Fibroblast of the conjunctiva (primary cell): ENCODE data around the gene POLR3E.
"Not testable (repeated sequence)": the region's sequence is repeated elsewhere in the genome, so short reads cannot be mapped to it uniquely, and the experiment has no call there.

Source experiments
- DNase-seq: peaks from one replicate; pipeline ENCODE4 v3.0.0-alpha.2; 2010; ENCODE audit warnings: low read depth

POLR3E gene

DNA sequence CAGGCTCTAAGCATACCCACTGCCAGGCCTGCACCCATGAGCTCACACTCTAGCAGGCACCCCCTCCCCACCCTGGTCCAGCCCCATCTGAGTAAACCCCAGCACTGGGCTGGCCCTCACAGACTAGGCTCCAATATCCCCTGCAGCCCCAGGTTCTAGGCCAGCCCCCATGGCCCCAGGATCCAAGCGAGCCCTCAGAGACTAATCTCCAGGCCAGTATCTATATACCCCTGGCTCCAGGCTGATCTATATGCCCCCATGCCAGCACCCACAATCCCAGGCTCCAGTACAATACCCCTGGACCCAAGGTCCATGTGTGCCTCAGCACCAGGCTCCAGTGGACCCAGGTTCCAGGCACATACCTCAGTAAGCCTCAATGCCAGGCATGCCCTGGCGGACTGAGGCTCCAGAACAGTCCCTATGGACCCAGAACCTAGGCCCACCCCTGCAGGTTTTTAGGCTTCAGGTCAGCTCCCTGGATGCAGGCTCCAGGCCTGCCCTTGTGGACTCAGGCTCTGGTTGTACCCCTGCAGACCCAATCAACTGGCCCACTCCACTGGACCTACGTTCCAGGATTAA lies 38.5 kb downstream of the POLR3E start:
- DNase-seq, result no peak

DNA sequence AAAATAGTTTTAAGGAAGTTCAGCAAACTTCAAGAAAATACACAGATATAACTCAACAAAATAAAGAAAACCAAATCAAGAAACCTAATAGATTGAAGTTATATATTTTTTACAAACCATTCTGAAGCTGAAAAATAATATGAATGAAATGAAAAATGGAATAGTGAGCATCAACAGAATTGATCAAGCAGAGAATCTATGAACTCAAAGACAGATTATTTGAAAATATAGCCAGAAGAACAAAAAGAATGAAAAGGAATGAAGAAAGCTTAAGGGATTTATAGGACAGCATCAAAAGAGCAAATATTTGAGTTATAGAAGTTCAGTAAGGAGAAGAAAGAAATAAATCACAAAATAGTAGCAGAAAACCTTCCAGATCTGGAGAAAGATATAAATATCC lies 39.4 kb downstream of the POLR3E start:
- DNase-seq, result no peak

DNA sequence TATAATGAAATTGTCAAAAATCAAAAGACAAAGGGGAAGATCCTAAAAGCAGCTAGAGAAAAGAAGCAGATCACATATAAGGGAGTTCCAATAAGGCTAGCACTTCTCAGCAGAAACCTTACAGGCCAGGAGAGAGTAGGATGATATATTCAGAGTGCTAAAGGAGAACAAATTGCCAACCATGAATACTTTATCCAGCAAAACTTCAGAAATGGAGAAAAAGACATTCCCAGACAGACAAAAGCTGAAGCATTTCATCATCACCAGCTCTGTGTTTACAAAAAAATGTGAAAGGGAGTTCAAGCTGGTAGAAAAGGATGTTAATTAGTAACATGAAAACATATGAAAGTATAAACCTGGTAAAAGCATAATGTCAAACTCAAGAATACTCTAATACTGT lies 39.8 kb downstream of the POLR3E start:
- no peak for DNase-seq

DNA sequence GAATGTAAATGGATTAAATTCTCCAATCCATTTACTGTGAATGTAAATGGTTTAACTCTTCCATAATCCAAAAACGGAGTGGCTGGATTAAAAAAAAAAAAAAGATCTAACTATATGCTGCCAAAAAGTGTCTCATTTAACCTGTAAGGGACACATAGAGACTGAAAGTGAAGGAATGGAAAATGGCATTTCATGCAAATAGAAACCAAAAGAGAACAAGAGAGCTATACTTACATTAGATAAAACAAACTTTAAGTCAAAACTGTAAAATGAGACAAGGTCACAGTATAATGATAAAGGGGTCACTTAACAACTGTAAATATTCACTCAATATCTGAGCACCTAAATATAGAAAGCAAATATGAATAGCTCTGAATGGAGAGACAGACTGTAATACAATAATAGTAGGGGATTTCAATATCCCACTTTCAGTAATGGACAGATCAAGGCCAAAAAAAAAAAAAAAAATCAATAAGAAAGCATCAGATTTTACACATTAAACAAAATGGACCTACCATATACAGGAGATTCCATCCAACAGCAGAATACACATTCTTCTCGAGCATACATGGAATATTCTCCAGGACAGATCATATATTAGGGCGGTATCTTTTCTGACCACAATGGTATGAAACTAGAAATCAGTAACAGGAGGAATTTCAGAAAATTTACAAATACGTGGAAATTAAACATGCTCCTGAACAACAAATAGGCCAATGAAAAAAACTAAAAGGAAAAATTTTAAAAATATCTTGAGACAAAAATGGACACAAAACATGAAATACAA lies 40.8 kb downstream of the POLR3E start:
- no peak for DNase-seq

DNA sequence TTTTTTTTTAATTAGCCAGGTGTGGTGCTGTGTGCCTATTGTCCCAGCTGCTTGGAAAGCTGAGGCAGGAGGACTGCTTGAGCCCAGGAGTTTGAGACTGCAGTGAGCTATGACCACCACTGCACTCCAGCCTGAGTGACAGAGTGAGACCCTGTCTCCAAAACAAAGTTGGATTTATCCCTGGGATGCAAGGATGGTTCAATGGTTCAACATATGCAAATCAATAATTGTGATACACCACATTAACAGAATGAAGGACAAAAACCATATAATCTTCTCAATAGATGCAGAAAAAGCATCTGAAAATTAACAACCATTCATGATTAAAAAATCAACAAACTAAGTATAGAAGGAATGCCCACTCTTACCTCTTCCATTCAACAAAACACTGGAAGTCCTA lies 43.7 kb downstream of the POLR3E start:
- DNase-seq, result no peak

DNA sequence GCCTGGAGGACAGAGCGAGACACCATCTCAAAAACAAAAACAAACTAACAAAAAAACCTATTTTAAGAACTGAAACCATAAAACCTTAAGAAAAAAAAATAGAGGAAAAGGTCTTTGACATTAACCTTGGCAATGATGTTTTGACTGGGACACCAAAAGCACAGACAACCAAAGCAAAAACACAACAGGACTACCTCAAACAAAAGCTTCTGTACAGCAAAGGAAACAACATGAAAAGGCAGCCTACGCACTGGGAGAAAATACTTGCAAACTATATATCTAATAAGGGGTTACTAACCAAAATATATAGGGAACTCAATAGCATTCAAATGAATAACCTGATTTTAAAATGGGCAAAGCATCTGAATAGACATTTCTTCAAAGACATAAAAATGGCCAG lies 44.9 kb downstream of the POLR3E start:
- DNase-seq, result no peak

DNA sequence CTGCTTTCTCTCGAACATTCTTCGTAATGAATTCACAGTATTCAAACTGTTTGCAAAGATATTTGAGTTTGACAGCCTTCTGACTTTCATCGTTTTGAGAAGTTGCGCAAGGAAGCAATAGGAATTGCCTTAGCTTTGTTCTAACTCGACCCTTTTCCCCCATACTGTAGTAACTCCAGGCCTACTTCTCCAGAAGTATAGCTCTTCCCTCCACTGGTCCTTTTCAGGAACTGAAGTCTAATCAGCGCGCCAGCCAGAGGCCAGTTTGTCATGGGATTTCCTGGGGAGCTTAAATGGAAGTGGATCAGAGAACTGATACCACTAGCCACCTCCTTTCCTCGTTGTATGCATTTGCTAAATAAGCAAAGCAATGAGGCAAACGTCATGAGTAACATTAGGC lies 49.3 kb downstream of the POLR3E start:
- no peak for DNase-seq

DNA sequence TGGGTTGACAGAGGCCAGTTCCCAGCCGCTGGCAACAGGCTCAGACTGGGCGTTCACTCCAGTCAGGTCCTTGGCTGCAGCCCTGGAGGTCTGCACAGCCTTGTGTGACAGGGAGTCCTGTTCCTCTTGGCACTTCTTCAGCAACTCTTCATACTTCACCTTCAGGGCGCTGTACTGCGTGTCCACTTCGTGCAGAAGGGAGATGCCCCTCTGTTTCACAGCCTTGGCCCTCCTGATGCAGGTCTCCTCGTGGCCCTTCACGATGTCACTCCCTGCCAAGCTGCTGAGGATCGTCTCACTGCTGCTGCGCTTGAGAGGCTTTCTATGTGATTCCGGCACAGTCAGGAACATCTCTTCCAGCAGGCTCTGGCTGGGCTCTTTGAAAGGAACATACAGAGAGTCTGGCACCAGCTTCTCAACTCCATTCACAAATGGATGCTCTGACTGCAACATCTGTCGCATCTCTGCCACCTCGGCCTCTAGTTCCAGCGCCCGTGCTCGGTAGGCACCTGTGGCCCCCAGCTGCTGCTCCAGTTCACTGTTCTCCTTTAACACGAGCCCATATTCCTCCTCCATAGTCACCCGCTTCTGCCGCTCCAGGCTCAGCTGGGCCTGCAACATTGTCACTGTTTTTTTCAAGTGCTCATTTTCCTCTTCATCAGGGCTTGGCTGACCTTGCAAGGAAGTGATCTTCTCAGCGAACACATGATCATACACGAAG lies 50.1 kb downstream of the POLR3E start:
- DNase-seq, result no peak

DNA sequence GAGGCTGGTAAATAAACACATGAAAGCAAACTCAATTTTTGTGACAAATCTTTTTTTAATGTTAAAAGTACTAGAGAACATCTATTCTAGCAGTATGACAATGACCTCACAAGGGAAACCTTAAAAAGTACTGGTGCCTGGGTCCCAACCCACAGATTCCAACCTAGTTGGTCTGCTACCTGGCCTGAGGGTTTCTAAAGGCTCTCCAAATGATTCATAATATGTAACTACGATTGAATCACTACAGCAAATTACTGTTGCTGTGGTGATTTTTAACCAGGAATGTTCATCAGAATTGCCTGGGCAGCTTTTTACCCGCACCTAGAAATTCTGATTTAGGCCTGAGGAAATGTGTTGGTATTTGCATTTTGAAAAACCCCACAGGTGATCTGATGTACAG lies 51.1 kb downstream of the POLR3E start:
- DNase-seq, result no peak

DNA sequence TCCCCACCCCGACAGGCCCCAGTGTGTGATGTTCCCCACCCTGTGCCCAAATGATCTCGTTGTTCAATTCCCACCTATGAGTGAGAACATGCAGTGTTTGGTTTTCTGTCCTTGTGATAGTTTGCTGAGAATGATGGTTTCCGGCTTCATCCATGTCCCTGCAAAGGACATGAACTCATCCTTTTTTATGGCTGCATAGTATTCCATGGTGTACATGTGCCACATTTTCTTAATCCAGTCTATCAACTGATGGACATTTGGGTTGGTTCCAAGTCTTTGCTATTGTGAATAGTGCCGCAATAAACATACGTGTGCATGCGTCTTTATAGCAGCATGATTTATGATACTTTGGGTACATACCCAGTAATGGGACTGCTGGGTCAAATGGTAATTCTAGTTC lies 53.8 kb downstream of the POLR3E start:
- not testable (repeated sequence) for DNase-seq

DNA sequence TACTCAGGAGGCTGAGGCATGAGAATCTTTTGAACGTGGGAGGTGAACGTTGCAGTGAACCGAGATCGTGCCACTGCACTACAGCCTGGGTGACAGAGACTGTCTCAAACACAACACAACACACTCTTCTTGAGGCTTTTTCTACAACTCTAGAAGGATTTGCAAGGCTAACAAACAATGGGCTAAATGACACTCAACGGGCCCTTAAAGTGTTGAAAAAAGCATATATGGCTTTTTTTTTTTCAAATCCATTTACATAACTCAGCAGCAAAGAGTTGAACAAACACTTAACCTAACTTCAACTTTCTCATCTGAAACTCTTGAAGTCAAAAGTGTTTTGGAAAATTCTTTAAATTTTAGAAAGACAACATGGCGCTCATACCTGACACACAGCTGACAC lies 54.9 kb downstream of the POLR3E start:
- no peak for DNase-seq

DNA sequence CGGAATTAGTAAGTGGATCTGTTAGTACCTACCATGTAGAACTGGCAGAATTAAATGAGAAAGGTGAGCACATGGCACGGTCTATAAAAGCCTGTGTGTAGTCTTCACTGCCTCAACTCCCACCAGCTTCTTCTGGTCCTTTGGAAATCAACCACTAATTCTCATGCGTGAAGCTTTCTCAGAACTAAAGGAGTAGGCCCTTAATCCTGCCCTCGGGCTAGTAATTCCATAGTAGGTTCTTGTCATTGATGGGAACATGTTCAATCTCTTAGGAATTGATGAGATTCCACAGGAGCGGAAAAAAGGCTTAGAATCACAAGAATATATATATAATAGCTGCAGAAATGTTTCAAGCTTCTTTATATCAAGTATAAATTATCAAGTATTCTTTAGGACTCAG lies 55.5 kb downstream of the POLR3E start:
- no peak for DNase-seq

DNA sequence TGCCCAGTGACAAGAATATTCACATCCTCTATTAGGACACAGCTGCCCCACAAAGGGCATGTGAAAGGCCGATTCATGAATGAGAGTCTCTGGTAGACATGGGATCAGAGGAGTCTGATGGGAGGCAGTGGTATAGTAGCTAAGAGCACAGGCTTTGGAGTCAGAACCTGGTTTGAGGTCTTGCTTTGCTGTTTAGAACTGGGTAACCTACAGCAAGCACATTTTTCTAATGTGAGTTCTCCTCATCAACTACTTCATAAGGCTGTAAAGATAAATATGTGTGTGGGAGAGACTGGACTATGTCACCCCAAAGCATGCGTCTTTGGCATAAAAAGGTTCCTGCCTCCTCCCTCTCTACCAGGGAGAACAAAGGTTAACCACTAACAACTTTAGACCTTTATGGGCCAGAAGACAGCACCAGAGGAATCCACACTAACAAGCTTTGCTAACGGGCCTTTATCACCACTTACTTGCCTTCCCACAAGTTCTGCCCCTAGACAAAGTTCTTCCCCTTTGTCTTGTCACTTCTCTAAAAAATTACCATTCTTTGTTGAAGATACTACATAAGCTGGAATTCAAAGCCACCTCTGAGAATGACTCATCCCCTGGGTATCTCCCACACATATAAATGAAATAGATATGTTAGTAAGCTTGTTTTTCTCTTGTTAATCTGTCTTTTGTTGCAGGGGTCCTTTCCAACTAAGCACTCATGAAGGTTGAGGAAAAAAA lies 56.1 kb downstream of the POLR3E start:
- DNase-seq, result no peak

DNA sequence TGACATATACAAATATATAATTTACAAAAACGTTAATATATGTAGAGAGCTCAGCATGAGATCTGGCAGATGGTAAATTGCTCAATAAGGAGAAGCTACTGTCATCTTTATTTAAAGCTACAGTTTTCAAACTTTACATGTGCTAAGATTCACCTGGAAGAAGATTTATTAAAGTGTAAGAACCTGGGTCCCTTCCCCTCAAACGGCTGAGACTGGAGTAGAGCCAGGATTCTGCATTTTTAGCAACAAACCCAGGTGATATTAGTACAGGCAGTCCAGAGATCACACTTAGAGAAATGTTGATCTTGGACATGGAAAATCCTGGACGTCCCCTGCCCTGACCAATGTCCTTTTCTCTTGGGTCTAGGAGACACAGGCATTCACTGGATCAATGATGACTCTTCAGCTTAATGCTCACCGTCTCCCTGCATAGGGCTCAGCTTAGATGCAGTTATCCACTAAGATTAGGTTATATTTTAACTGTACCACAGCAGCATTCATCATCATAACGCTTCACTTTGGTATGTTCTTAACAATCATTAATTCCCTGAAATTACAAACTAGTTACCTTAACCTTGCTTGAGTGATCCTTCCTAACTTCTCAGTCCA lies 56.8 kb downstream of the POLR3E start:
- DNase-seq, result no peak

DNA sequence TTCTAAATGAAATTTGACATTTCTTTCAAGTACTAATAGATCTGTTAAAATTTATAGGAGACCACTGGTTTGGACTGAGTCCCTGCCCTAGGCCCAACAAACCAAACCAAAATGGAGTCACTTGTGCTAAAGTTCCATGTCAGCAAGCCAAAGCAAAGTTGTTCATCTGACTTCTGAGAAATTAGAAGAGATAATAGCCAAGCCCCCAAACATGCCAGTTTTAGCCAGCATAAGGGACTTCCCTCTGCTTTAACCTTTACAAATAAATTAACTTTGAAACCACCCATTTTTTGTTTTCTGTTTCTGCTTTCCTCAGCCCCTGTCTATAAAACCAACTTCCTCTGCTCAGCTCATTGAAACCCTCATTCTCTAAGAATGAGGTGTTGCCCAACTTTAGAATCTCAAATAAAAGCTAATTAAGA lies 58.3 kb downstream of the POLR3E start:
- no peak for DNase-seq

DNA sequence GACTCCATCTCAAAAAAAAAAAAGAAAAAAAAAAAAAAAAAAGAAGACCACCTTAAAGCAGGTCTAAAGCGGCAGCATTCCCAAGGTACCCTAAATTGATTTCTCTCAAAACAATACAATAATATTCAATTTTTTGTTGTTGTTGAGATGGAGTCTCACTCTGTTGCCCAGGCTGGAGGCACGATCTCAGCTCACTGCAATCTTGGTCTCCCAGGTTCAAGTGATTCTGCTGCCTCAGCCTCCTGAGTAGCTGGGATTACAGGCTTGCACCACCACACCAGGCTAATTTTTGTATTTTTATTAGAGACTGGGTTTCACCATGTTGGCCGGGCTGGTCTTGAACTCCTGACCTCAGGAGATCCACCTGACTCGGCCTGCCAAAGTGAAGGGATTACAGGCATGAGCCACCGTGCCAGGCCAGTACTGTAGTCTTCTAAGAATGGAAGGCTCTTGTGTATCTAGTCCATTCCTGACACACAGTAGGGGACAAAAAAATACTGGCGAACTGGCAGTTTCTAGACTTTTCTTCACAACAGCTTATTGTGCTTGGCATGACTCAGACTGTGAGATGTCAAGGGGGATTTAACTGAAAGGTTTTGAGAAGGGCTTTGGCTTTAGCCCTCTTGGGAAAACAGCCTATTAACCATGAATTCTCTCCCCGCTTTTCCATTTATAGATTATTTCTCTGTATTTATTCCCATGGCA lies 59.9 kb downstream of the POLR3E start:
- DNase-seq, result no peak

DNA sequence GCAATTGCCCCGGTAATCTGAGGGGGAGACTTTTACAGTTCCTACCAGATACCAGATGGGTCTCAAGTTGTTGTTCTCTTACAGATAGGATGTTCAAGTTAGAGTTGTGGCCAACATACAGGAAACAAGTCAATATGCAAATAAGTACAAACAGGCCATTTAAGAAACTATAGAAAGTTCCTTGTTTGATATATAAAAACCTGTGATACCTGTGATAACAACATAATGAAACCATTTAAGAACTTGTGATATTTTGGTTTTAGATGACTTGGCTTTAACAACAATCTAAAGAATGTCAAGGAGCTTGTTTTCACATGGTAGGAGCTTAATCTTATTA lies 60.4 kb downstream of the POLR3E start:
- DNase-seq, result no peak

DNA sequence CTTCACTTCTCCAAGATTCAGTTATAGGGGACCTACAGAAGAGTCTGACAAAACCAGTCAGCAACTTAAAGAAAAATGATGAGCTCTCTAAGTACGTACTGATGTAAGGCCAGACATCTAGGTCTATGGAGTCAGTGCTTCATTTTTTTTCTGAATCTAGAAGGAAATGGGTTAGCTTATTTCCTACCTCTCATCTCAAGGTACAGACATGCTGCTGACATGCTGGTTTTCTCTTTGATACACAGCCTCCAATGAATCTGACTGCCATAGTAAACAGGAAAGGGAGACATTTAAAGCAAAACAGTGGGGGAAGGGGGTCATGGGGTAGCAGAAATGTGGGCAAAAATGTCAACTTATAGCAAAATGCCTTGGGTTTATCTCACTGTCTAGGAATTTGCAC lies 60.8 kb downstream of the POLR3E start:
- DNase-seq, result no peak

DNA sequence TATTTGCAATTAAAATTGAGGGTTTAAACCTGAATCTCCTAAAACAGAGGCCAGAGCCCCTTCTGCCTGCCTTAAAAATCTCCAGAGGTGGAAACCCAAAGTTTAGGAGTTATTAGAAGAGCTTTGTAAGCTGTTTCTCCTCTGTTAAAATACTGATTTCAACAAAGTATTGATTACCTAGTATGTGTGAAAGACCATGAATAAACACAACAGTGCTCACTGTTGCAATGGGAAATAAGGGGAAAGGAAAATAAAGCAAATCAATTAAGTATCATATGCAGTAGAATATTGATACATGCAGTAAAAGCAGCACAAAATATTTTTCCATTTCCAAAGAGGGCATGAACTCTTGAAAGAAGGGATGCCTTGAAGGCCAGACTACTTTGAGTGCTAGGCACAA lies 62.5 kb downstream of the POLR3E start:
- no peak for DNase-seq

DNA sequence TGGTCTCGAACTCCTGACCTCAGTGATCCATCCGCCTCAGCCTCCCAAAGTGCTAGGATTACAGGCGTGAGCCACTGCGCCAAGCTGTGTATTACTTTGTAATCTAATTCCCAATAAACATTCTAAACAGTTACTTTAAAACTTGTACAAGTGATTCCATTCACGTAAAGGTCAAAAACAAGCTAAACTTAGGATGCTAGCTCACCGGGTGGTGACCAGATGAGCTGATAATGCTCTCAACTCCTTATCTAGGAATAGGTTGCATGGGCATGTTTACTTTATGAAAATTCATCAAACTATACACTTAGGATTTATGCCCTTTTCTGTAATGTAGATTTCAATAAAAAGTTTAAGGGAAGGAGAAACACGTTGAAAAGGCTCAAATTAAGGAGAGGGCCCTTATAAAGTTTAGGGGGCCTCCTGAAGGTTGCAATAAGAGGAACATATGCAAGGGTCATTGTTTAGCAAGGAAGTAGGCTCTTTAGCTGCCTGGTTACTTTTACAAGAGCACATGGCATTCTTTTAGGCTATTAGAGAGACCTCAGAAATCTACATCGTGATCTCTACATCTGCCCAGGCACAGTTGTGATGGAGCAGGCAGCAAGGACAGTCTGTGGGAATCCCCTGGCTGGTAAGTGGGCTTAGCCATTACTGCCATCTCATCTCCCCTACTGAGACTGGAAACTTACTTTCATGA lies 63.9 kb downstream of the POLR3E start:
- DNase-seq, result no peak

DNA sequence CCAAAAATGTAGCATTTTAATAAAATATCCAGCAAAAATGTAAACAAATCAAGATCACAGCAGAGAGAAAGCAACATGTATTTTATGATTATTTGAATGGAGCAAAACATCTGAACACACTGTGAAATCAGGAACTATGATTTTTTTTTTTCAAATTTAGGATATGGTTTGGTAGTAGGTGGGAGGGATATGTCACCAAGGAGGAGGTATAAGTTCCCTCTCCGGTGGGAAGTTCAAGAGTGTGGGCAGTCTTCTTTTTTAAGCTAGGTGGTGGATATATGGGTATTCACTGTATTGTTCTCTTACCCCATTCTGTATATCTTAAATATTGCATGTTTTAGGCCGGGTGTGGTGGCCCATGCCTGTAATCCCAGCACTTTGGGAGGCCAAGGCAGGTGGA lies 67.0 kb downstream of the POLR3E start:
- DNase-seq, result no peak
